Duodenal mucosa (tissue), 2 donors: Measurements from ENCODE around the gene CCT8.

Experiments used
- H3K27ac ChIP-seq: one replicate; pipeline ENCODE4 v1.7.0; 2013; ENCODE audit warnings: low read depth, low read length
- H3K27me3 ChIP-seq, 2 donors: one replicate each; pipeline ENCODE4 v1.7.0; 2013; ENCODE audit warnings: low read length in 2 of 2, control low read depth in 1 of 2; ENCODE audit not compliant: insufficient read depth in 2 of 2, control insufficient read depth in 1 of 2
- H3K36me3 ChIP-seq, 2 donors: one replicate each; pipeline ENCODE4 v1.7.0; 2013; ENCODE audit warnings: low read length in 2 of 2, control low read depth in 1 of 2; ENCODE audit not compliant: insufficient read depth in 2 of 2, control insufficient read depth in 1 of 2
- H3K4me1 ChIP-seq, 2 donors: one replicate each; pipeline ENCODE4 v1.7.0; 2013; ENCODE audit warnings: low read length in 2 of 2, control low read depth in 1 of 2; ENCODE audit not compliant: insufficient read depth in 2 of 2, control insufficient read depth in 1 of 2
- H3K4me3 ChIP-seq, 2 donors: one replicate each; pipeline ENCODE4 v1.7.0; 2013; ENCODE audit warnings: low read length in 2 of 2, low read depth in 1 of 2
- H3K9ac ChIP-seq, 2 donors: one replicate each; pipeline ENCODE4 v1.7.0; 2013; ENCODE audit warnings: low read length in 2 of 2, low read depth in 1 of 2
- H3K9me3 ChIP-seq, 2 donors: one replicate each; pipeline ENCODE4 v1.7.0; 2013; ENCODE audit warnings: low read length in 2 of 2, control low read depth in 1 of 2; ENCODE audit not compliant: control insufficient read depth in 1 of 2

CCT8 gene

DNA sequence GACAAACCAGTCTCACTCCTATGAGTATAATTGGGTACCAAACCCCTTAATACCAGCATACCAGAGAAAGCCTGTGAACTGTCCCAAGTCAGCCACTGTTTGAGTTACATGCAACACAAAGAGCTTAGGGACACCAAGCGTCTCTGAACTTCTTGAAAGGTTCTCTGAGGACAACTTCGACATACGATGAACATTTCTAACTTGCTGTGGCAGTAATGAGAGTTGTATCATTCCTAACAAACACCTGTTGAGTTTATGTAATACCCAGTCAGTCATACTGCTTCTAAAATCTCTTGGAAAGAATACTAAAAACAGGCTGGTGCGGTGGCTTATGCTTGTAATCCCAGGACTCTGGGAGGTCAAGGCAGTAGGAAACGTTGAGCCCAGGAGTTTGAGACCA, 18.4 kb downstream of the CCT8 start:
- Histone ChIP-seq H3K9ac (no peak overlapping the region), H3K27me3 (no peaks in the 10 kb centered on the region), H3K36me3 (peaks cover 46 to 75% of the 10 kb centered on the region in 2 donors), H3K4me1 (no peaks in the 10 kb centered on the region), H3K27ac (no peak overlapping the region), H3K4me3 (no peak overlapping the region), H3K9me3 (no peaks in the 10 kb centered on the region)

DNA sequence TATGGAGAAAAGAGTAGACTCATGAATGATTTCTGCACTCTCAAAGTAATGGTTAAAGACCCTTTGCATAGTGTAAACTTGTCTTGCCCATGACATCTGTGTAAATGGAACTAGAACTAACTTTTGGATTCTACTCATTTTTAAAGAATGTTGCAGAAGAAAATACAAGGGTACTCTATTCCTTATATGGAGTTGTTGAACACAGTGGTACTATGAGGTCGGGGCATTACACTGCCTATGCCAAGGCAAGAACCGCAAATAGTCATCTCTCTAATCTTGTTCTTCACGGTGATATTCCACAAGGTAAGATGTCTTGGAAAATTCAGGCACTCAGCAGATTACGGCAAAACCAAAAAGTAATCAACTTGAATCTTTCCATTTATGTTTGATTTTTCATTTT, 19.8 kb downstream of the CCT8 start:
- Histone ChIP-seq H3K9me3 (no peaks in the 10 kb centered on the region), H3K4me3 (no peak overlapping the region), H3K4me1 (no peaks in the 10 kb centered on the region), H3K27ac (no peak overlapping the region), H3K27me3 (no peaks in the 10 kb centered on the region), H3K9ac (no peak overlapping the region), H3K36me3 (peaks cover 37 to 77% of the 10 kb centered on the region in 2 donors)

- Histone ChIP-seq H3K27me3 (no peaks in the 10 kb centered on the region), H3K4me3 (no peak overlapping the region), H3K9me3 (no peaks in the 10 kb centered on the region), H3K9ac (no peak overlapping the region), H3K36me3 (peaks cover 37 to 78% of the 10 kb centered on the region in 2 donors), H3K27ac (no peak overlapping the region), H3K4me1 (no peaks in the 10 kb centered on the region)
Observed at GRCh38 chr21:29053011-29053553, 20.4 kb downstream of the CCT8 start.

DNA sequence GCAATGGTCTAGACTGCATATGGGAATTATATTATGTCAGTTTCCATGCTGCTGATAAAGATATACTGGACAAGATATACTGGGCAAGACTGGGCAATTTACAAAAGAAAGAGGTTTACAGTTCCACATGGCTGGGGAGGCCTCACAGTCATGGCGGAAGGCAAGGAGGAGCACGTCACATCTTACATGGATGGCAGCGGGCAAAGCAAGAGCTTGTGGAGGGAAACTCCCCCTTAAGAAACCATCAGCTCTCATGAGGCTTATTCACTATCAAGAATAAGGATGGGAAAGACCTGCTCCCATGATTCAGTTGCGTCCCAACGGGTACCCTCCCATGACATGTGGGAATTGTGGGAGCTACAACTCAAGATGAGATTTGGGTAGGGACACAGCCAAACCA, 21.2 kb downstream of the CCT8 start:
- Histone ChIP-seq H3K4me3 (no peak overlapping the region), H3K27me3 (no peaks in the 10 kb centered on the region), H3K4me1 (no peaks in the 10 kb centered on the region), H3K9me3 (no peaks in the 10 kb centered on the region), H3K27ac (no peak overlapping the region), H3K9ac (no peak overlapping the region), H3K36me3 (peaks cover 41 to 80% of the 10 kb centered on the region in 2 donors)

GRCh38 chr21:29034678-29035077, 38.8 kb downstream of the CCT8 start:
- Histone ChIP-seq H3K9me3 (no peaks in the 10 kb centered on the region), H3K4me1 (no peaks in the 10 kb centered on the region), H3K4me3 (no peak overlapping the region), H3K36me3 (peaks cover 38 to 80% of the 10 kb centered on the region in 2 donors), H3K27me3 (no peaks in the 10 kb centered on the region), H3K27ac (no peak overlapping the region), H3K9ac (no peak overlapping the region)

DNA sequence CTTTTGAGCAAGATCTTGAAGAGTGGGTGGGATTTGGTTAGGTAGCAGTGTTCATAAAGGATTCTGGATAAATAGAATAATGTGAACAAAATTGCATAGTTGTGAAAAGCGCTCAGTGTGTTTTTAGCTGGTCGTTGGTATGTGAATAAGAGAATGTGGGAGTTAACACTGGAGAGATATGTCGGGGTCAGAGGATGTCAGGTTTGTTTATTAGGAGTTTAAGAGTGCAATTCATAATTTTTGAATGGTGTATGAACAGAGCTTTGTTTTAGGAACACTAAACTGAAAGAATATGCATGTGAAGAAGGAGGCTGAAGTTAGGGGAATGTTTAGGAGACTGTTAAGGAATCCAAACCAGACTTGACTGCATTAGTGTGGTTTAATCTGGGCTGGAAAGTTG, 39.6 kb downstream of the CCT8 start:
- Histone ChIP-seq H3K9ac (no peak overlapping the region), H3K4me1 (no peaks in the 10 kb centered on the region), H3K4me3 (no peak overlapping the region), H3K9me3 (no peaks in the 10 kb centered on the region), H3K36me3 (peaks cover 32 to 77% of the 10 kb centered on the region in 2 donors), H3K27ac (no peak overlapping the region), H3K27me3 (no peaks in the 10 kb centered on the region)

GRCh38 chr21:29033301-29033700, 40.1 kb downstream of the CCT8 start:
- no peaks in the 10 kb centered on the region for H3K27me3 ChIP-seq
- no peak overlapping the region for H3K9ac ChIP-seq
- peaks cover 32 to 72% of the 10 kb centered on the region in 2 donors for H3K36me3 ChIP-seq
- H3K9me3 ChIP-seq, result no peaks in the 10 kb centered on the region
- no peak overlapping the region for H3K4me3 ChIP-seq
- no peaks in the 10 kb centered on the region for H3K4me1 ChIP-seq
- H3K27ac ChIP-seq, result no peak overlapping the region

GRCh38 chr21:29030909-29031308, 42.5 kb downstream of the CCT8 start:
- Histone ChIP-seq H3K4me3 (no peak overlapping the region), H3K4me1 (peaks cover 3 to 4% of the 10 kb centered on the region in 2 donors), H3K27me3 (no peaks in the 10 kb centered on the region), H3K36me3 (peaks cover 13 to 49% of the 10 kb centered on the region in 2 donors), H3K9me3 (no peaks in the 10 kb centered on the region), H3K27ac (no peak overlapping the region), H3K9ac (no peak overlapping the region)

DNA sequence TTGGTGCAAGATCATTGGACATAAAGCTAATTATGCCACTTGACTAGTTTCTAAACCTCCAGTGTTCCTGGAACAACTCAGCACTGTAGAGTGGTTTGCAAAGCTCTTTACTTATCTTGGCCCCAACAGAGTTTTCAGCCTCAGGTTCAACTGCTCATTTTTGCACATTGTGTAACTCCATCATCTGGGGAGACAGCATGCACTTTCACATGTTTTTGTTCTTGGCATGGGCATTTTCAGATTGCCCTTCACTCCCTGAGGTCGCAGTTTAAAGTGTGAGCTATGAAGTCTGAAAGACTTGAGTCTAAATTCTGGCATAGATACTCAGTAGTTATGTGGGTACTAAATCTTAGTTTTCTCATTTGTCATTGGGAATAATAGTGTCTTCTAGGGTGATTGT, 43.9 kb downstream of the CCT8 start:
- peaks cover 13 to 38% of the 10 kb centered on the region in 2 donors for H3K36me3 ChIP-seq

GRCh38 chr21:29025328-29025713, 48.1 kb downstream of the CCT8 start:
- H3K36me3 ChIP-seq, result peaks cover 1 to 9% of the 10 kb centered on the region in 2 donors
- H3K27ac ChIP-seq, result peak overlapping the region; percentile 99
- H3K4me3 ChIP-seq, result peak overlapping the region; percentile 95 to 96
- peak overlapping the region; percentile 89 to 98 for H3K9ac ChIP-seq
- H3K4me1 ChIP-seq, result peaks cover 10 to 12% of the 10 kb centered on the region in 2 donors
- no peaks in the 10 kb centered on the region for H3K9me3 ChIP-seq
- no peaks in the 10 kb centered on the region for H3K27me3 ChIP-seq

More for the DNA sequence above, 43.9 kb downstream of the CCT8 start:
- Histone ChIP-seq H3K27ac (no peak overlapping the region), H3K4me1 (peaks cover 10 to 12% of the 10 kb centered on the region in 2 donors), H3K9me3 (no peaks in the 10 kb centered on the region), H3K27me3 (no peaks in the 10 kb centered on the region), H3K4me3 (no peak overlapping the region), H3K9ac (no peak overlapping the region)
